Stimulated activated CD8-positive, alpha-beta memory T cell treated with anti-CD3 and anti-CD28 coated beads, Interleukin-12 subunit alpha, Interleukin-12 subunit beta, amount 100 ng/mL, for 24 hours (primary cell): ENCODE data around the gene LPP.

Source experiments
- DNase-seq: peaks from one replicate; pipeline ENCODE4 v3.0.0-alpha.2; 2020; ENCODE audit errors: extremely low read depth

LPP gene

DNA sequence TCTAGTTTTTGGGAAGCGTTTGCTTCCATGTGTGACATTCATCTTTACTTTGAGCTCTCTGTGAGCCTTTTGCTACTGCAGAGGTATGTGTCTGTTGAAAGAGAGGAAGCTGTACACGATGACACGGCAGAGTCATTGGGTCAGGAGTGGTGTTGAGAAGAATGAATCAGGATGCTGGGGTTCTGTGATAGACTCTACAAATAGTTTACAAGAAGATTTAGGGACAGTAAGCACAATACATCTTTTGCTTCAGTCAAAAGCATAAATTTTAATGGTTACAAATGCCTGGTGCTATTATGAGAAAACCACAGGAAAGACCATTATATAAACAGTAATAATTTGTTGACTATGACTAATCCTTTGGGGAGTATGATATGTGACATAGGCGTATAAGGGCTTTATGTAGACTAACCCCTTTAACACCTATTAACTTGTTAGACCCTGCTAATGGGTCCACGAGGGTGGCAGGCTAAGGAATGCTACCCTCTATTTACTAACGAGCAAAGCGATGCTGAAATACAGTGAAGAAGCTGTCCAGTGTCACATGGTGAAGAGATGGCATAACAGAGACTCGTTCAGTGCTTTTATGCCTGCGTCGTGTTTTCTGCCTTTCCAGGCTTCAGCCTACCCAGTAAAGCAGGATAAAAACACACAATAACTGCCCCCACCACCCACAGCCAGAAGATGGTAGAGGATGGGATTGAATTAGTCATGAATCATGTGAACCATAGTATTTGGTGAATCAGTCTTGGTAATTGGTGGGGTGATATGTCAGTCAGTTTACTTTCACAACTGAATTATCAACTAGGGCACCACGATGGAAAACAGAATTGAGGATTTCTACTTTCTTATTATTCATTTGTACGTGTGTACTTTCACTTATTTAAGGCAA is 118.8 kb downstream of the LPP start:
- DNase-seq, result no peak

DNA sequence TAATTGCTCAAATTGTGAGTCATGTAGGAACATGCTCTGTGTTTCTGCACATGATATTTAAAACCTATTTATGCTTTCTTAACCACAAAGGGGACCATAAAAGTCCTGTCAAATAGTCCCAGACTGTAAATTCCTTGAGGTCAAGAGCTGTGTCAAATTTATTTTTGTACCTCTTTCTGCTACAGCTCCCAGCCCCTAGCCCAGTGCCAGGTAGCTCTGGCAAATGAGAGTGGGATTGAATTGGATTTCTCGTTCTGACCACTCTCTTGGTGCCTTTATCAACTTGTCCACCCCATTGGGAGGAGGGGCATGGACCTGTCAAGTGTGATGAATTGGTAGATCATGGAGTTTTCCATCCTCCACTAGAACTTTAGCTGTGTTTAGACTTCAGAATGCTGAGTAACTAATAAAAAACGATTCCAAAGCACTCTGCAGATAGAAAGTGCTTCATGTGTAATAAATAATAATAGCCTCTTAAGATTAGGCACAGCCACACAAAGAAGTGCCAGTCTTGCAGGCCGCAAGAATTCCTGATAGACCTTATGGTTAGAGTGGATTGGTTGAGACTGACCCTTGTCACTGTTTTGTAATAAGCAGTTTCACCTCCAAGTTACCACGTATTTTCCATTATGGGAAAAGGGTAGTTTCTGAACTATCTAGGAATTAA is 120.4 kb downstream of the LPP start:
- DNase-seq, result no peak

DNA sequence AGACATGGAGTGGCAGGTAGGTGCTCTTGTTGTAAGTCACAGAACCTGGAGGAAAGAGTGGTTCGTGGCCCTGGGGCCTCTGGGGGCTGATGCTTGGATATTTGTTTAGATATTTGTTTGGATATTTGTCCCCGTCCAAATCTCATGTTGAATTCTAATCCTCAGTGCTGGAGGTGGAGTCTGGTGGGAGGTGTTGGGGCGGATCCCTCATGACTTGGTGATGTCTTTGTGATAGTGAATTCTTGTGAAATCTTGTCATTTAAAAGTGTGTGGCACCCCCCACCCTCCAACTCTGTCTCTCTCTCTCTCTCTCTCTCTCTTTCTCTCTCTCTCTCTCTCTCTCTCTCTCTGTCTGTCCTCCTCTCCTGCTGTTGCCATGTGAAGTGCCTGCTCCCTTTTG is 122.4 kb downstream of the LPP start:
- DNase-seq, result no peak

DNA sequence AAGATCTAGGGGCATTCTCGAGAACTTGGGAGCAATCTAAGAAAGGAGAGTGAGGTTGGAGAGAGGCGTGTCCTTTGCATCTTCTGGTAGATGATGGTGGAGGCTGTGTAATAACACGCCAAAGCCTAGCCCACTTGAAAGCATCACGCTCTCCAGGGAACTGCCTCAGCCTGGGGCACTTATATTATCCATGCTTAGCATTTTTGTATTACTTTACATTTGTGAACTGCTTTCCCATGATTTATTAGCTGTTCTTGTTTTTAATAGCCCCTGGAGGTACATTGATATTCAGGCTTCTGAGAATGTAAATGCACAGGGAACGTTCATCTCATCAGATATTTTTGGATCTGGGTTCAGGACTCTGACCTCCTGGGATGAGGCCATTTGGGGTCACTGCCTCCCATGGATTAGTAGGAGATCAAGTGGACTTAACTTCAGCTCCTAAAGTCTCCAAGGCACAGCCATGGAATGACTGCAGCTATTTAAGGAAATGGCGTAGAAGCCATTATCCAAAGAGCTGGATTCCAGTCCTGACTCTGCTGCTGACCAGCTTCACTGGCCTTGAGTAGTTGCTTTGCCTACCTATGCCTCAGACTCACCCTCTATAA is 124.9 kb downstream of the LPP start:
- no peak for DNase-seq

DNA sequence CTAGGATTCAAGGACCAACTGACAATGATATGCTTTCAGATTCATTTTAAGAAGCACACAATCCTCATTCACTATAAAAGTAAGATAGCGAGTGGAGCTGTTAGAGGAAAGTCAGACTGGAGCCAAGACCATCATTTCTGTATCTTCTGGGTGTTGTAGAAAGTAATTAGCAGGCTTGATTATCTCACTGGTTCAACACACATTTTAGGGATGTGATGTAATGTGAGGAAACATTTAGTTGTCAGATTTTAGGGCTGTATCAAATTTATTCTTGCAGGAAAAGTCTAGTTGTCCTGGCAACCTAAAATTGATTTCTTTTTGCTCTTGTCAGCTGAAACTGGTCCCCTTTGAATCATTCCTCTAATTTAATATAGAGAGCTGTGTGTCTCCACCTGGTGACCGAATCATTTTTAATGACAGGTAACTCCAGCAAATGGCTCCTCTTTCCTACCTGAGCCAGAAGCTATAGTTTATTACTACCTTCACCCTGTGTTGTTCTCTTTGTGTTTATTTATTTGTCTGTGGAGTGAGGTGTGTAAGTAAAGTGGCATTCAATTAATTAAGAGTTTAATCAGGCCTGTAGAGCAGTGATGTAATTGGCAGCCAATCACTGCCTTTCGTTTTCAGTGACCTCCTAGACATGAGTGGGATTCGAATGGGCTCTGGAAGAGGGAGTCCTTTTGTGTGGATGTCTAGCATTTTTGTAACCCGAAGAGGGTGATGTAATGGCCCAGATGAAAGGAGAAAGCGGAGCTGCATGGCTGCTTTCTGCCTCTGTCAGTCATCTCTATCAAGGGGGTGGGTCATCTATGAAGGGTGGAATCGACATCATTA is 125.8 kb downstream of the LPP start:
- no peak for DNase-seq

DNA sequence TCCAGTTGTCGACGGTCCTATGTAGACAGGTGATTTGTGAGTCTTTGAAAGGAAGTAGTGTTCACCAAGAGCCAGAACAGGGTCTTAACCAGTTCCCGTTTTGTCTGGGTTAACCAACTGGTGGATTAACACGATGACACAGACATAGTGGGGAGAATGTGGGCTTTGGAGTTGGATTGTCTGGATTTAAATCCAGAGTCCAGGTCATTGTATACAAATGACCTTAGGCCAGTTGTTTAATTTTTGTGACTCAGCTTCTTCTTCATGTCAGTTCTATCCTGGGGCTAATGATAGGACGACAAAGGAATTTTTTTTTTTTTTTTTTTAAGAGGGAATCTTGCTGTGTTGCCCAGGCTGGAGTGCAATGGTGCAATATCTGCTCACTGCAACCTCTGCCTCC is 126.7 kb downstream of the LPP start:
- no peak for DNase-seq

DNA sequence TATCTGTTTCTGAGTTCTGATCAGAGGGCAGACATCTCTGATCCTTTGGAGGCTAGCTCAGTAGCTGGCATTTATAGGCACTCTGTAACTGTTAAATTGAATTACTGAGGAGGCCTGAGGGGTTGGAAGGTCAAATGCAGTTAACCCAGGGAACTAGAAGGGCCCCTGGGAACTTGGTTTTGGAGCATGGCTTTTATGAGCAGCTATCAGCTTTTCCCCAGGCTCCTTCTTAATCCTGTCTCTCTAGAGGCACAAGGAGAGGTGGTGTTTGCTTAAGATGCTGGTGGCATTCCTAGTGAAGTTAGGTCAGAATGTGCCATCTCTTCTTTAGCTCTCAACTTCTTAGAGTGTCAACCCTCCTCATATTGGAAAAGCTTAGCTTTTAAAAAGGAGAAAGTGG is 128.9 kb downstream of the LPP start:
- no peak for DNase-seq

DNA sequence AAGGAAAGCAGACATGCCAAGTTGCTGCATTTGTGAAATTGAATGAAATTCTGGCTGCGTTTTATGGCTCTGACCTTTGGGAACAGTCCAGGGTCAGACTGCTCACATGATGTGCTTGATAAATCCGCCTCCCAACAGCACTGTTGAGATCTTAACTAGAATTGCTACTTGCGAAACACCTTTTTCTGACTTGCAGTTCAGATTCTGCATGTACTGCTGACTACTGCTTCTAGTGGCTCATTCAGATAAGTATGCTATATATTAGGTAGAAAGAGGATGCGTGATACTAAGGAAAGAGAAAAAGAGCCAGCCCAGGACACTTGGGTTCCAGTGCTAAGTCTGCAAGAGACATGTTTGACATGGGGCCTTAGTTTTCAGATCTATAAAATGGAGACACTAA is 129.4 kb downstream of the LPP start:
- no peak for DNase-seq

DNA sequence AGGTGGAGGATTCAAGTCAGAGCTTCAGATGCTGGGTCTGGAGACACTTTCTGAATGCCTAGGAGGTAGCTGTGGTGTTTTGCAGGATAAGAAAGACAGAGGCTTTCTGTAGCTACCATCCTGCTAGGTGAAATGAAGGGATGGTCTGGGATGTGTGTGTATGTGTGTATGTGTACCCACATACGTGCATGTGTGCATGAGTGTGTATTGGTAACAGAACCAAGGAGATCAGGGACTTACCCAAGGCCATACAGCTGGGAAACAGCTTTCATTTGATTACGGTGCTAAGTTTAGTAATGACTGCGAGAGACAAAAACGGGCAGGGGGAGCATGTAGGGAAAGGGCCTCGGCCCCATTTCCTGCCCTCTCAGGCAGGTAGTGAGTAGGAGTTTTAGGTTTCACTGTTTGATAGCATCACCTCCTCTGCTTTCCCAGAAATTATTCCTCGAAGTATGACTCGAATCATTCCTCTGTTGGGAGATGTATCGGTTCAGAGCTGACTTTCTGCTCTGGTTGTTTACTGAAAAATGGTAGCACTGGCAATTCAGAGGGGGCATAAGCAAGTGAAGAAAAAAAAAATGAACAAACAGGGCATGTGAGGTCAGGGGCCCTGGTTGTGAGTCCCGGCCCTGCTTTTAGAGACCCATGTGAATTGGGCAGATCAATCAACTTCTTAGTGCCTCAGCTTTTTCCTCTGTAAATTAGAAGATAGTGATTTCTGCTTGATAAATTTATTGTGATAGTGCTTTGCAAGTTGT is 130.7 kb downstream of the LPP start:
- no peak for DNase-seq

DNA sequence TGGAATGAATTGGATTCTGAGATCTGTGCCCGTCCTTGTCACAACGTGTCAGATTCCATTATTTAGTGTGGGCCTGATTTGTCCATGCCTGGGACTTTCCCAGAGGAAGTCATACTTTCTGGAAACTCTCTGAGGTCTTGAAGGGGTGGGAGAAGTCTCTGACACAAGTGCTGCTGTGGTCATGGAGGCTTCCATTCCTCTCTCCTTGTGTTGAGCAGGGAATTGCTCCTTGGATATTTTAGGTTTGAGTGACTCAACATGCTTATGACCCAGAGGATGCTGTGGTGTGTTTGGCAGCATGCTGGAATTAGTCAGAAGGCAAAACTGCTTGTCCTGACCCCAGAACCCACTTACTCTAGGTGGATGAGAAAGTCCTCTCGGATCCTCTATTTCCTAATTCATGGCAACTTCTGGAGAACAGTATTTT is 132.1 kb downstream of the LPP start:
- no peak for DNase-seq

DNA sequence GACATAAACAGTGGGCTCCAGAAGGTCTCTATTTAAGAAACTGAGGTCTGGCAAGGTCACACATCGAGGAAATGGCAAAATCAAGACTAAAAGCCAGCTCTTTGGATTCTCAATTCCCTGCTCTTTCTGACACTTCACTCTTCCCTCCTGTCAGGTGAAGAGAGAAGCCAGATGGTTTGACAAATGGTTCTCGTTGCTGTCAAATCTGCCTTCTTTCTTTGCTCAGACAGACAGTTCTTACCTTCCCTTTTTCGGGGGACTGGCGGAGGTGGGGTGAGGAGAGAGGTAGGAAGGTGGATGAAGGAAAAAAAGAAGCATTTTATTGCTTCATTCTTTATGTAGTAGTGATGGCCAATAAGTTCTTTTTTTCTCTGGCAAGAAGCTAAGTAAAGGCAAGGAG is 133.4 kb downstream of the LPP start:
- DNase-seq, result no peak

DNA sequence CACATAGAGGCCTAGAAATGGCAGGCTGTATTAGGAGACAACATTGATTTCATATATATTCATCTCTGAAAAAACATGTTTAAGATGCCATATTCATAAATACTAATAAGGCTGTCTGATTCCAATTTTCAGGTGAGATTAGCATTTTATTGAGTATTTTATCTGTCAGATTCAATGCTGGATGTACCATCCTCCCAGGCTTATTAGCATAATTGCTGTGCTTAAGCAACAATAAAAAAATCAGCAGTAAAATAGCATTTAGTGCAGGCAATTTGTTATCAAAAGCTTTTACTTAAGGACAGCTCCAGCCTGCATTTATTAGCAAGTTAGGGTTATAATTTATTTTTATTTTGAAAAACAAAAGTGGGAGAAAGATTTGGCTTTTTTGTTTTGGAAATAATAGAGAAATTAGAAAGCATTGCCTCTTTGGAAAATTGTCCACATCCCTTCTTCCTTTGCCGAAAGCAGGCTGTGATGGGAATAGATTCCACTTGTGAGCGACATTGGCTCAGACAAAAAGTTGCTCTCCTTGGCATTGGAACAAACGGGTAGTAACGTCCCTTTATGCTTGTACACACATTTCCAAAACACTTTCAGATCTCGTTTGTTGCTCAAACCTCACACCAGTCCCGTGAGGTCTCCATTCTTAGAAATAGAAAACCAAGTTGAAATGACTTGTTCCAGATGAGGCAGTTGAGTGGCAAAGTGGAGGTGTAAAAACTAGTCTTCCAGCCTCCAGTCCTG is 134.0 kb downstream of the LPP start:
- no peak for DNase-seq

DNA sequence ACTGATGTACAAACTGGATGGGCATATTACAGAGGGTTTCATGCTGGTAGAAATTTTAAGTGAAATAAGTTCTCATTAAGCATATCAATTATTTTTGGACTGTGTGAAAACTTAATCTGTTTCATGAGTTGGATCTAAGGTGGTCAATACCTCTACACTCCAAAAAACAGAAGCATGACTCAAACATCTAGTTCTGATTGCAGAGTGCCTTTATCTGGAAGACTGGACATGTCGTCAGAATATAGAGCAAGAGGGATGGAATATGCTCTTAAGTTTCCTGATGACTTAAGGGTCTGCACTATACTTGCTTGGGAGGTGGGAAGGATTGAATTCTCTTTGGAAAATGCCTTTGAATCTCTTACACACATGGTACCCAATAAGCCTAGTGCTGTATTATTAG is 138.3 kb downstream of the LPP start:
- DNase-seq, result no peak

DNA sequence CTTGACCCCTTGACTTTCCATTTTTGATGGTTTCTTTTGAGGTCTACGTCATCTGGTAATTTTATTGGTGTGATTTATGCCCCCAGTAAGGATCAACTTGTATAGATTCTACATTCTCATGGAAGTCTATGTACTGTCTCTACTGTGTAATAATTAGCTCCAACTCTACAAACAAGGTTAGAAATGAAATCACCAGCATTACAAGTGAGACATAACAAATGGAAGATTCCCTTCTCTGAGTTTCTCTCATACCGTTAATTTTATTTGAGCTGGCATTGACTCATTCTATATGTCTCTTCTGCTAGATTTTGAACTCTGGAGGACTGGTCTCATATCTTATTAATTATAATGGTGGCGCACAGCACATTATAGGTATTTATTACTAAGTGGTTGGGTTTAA is 138.9 kb downstream of the LPP start:
- DNase-seq, result no peak

DNA sequence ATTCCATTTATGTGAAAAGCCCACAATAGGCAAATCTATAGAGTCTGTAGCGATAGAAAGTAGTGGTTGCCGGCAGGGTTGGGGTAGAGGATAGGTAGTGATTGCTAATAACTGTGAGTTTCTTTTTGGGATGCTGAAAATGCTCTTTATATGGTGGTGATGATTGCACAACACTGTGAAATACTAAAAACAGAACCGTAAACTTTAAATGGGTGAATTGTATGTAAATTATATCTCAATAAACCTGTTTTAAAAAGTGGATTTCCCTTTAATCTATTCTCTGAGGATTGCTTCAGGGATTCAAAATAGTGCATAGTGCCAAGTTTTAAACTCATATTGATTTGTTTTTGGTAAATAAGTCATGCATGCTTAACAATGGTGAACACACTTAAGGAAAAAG is 140.2 kb downstream of the LPP start:
- no peak for DNase-seq

DNA sequence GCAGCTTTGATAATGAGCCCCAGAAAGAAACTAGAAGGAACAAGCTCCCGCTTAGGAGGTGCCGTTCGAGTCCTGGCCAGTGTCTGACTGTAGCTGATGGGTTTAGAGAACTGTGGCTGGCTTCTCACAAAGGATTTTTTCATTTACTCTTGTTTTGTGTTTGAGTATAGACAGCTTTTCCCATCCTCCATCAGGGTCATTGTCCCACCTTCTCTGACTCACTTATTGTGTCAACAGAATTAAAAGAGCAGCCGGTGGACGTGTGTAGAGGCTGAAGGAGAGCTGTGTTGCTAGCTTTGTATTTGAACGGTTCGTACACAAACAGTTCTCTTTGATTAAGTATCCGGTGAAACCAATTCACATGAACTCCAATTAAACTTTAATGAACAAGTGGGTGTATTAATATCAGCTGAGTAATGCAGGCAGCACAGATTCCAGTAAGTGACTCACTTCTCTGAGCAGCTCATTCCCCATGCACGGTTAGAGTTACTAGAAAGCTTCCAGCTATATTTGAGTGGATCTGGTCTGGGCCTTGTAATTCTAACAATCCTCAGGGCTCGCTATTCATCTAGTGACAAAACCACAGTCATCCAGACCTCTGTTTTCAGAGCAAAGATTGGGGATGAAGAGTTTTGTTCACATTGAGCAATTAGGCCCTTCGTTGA is 141.0 kb downstream of the LPP start:
- no peak for DNase-seq

DNA sequence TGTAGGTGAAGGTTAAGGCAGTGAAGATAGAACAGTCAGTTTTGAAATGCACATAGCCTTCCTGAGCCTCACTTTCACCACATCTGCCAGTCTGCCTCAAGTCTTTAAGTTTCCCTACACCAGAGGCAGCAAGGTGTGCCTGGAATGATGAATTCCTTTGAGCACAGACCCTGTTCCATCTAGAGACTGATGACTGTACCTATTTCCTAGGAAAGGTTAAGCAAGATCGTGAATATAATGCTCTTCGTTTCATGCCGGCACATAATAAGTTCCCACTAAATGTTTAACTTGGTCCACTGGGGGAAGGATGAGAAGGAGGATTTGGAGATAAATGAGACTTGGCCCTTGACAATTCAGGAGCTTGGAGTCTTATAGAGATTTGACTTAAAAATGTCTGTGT is 141.9 kb downstream of the LPP start:
- DNase-seq, result no peak

DNA sequence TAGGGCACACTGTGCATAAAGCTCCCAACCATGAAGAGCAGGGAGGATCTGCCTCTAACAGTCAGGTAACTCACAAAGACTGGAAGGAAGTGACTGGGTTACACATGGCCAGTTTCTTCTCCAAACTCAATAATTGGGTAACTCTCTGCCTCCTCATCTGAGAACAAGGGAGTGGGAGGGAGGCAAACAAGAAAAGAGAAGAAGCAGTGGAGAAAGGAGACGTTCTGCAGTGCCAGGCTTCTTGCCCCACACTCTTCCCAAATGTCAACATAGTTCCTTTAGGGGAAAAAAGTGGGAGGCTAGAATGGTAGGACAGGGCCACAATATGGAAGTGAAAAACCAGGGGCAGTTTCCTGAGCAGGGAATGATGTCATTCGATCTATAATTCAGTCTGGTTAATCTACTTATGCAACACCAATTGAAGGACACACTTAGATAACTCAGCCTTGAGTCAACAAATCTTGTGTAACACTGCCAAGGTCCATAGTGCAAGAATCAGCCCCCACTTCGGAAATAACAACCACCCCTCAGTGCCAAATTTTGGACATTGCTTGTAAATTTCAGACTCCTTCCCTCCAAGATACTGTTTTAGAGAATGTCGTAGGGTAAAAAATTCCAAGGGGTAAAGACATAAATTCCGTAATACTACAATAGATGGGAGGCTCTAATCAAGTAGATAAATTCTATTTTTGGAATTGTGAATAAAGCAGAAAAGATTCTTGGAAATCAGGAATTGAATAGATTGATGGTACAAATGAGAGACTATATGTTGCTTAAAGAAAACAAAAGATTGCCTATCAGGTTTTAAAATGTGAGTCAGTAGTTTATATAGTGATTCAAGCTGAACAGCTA is 143.0 kb downstream of the LPP start:
- DNase-seq, result no peak

DNA sequence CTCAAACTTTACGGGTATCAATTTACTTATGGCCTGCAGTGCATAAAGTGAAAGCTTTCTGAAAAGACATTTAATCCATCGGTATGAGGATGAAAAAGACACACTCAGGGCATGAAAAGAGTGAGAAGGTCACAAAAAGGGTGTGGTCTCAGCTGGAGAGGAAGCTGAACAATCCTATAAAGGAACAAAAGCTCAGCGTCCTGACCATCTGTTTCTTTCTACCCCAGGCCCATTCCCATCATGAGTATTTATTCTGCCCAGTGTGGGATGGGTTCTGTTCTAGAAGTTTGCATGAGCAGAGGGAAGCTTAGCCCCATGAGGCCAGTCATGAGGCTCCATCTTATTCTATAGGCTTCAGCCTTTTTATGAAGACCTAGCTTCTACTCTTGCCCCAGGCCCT is 144.6 kb downstream of the LPP start:
- DNase-seq, result no peak
